DND-41 (cell line): ENCODE measurements around the gene SPDYE6.

Experiments used
- EZH2 ChIP-seq: IDR thresholded peaks from 3 replicates; pipeline ENCODE4 v1.6.1; 2012; ENCODE audit warnings: borderline replicate concordance, low read depth, mild to moderate bottlenecking, moderate library complexity, low read length, inconsistent platforms; ENCODE audit not compliant: severe bottlenecking
- TF ChIP-seq, protein P1 (sequence below): IDR thresholded peaks from 2 replicates; pipeline ENCODE4 v1.5.1; 2012; ENCODE audit warnings: borderline replicate concordance, low read length, moderate library complexity, mild to moderate bottlenecking; ENCODE audit not compliant: poor library complexity, severe bottlenecking; ENCODE audit errors: extremely low read depth

DNA sequence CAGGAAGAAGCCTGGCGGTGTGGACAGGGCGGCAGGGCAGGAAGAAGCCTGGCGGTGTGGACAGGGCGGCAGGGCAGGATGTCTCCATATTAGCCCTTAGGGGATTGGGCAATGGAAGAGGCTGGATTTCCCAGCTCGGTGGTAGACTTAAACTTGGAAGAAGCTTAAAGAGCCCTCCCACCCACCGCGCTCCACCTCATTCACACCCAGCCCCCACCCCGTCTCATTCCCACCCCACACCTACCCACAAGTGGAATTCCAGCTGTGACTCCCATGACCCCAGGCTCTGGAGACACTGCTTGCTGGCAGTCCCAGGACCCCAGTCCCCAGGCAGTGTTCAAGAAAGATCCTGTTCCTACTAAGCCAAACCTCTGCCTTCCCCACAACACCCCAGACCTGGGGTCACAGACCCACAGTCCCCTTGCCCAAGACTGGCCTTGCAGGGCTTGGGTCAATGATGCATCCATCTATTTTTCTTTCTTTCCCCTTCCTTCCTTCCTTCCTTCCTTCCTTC is 34.0 kb downstream of the SPDYE6 start:
- TF ChIP-seq, protein P1, sequence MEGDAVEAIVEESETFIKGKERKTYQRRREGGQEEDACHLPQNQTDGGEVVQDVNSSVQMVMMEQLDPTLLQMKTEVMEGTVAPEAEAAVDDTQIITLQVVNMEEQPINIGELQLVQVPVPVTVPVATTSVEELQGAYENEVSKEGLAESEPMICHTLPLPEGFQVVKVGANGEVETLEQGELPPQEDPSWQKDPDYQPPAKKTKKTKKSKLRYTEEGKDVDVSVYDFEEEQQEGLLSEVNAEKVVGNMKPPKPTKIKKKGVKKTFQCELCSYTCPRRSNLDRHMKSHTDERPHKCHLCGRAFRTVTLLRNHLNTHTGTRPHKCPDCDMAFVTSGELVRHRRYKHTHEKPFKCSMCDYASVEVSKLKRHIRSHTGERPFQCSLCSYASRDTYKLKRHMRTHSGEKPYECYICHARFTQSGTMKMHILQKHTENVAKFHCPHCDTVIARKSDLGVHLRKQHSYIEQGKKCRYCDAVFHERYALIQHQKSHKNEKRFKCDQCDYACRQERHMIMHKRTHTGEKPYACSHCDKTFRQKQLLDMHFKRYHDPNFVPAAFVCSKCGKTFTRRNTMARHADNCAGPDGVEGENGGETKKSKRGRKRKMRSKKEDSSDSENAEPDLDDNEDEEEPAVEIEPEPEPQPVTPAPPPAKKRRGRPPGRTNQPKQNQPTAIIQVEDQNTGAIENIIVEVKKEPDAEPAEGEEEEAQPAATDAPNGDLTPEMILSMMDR = no peak
- TF ChIP-seq EZH2 = no peak
